ENCODE data around the gene RRAS.

The RRAS gene

DNA sequence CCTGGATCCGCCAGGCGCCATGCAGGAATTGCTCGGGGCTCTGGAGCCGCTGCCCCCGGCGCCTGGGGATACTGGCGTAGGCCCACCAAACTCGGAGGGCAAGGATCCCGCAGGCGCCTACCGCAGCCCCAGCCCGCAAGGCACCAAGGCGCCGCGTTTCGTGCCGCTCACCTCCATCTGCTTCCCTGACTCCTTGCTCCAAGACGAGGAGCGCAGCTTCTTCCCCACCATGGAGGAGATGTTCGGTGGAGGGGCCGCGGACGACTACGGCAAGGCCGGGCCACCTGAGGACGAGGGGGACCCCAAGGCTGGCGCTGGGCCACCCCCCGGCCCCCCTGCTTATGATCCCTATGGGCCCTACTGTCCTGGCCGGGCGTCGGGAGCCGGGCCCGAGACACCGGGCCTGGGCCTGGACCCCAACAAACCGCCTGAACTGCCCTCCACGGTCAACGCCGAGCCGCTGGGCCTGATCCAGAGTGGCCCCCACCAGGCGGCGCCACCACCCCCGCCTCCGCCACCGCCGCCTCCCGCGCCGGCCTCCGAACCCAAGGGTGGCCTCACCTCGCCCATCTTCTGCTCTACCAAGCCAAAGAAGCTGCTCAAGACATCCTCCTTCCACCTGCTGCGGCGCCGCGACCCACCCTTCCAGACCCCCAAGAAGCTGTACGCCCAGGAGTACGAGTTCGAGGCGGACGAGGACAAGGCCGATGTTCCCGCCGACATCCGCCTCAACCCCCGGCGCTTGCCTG lies 42.8 kb downstream of the RRAS start:
- H3K27me3 ChIP-seq, result no peaks in the 10 kb centered on the region
- H3K4me3 ChIP-seq, result no peak overlapping the region
- no peak for DNase-seq
- H3K36me3 ChIP-seq, result peaks cover 45 to 81% (median 77%) of the 10 kb centered on the region in 3 donors
- intact Hi-C loops (cut with DNase I; ENCODE audit: low total_unique reads), result no loop called here
- H3K9me3 ChIP-seq, result no peaks in the 10 kb centered on the region
- H3K27ac ChIP-seq, result no peak overlapping the region
- TF ChIP-seq, protein P1, sequence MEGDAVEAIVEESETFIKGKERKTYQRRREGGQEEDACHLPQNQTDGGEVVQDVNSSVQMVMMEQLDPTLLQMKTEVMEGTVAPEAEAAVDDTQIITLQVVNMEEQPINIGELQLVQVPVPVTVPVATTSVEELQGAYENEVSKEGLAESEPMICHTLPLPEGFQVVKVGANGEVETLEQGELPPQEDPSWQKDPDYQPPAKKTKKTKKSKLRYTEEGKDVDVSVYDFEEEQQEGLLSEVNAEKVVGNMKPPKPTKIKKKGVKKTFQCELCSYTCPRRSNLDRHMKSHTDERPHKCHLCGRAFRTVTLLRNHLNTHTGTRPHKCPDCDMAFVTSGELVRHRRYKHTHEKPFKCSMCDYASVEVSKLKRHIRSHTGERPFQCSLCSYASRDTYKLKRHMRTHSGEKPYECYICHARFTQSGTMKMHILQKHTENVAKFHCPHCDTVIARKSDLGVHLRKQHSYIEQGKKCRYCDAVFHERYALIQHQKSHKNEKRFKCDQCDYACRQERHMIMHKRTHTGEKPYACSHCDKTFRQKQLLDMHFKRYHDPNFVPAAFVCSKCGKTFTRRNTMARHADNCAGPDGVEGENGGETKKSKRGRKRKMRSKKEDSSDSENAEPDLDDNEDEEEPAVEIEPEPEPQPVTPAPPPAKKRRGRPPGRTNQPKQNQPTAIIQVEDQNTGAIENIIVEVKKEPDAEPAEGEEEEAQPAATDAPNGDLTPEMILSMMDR (IDR thresholded peaks at IDR 0.05), result no peak
- H3K4me1 ChIP-seq, result peaks cover 0 to 25% (median 12%) of the 10 kb centered on the region in 4 donors

DNA sequence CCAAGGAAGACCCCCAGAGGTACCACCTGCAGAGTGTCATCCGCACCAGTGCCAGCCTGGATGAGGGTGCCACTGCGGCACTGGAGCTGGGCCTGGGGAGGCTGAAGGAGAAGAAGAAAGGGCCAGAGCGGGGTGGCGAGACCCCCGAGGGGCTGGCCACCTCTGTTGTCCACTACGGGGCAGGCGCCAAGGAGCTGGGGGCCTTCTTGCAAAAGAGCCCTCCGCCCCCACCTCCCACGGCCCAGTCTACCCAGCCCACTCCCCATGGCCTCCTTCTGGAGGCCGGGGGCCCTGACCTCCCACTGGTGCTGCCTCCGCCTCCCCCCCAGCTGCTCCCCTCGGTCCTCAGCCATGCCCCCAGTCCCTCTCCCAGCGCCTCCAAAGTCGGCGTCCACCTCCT lies 43.5 kb downstream of the RRAS start:
- Histone ChIP-seq H3K36me3 (peaks cover 38 to 74% (median 70%) of the 10 kb centered on the region in 3 donors), H3K4me1 (peaks cover 0 to 28% (median 13%) of the 10 kb centered on the region in 4 donors), H3K4me3 (no peak overlapping the region), H3K27ac (no peak overlapping the region), H3K27me3 (no peaks in the 10 kb centered on the region), H3K9me3 (no peaks in the 10 kb centered on the region)
- DNase-seq, result no peak
- TF ChIP-seq, protein P1 (IDR thresholded peaks at IDR 0.05), result no peak
- intact Hi-C loops (cut with DNase I; ENCODE audit: low total_unique reads), result no loop called here

DNA sequence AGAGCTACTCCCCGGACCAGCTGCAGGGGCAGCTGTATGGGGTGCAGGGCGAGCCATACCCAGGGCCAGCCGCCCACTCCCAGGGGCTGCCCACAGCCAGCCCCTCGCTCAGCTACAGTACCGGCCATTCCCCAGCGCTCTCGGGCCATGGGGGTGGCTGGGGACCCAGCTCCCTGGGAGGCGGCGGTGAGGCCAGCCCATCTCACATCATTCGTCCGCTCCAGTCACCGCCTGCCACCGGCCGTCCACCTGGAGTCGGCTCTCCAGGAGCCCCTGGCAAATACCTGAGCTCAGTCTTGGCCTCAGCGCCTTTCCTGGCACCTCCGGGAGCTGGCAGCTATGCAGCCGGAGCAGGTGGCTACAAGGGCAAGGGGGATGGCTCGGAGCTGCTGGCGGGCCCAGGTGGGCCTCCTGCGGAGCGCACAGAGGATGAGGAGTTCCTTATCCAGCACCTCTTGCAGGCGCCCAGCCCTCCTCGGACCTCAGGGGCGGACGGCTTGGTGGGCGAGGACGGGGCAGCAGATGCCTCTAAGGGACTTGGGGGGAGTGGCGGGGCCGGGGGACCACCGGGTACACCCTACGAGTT lies 44.0 kb downstream of the RRAS start:
- Histone ChIP-seq H3K4me1 (peaks cover 0 to 28% (median 13%) of the 10 kb centered on the region in 4 donors), H3K27ac (no peak overlapping the region), H3K27me3 (no peaks in the 10 kb centered on the region), H3K36me3 (peaks cover 34 to 69% (median 66%) of the 10 kb centered on the region in 3 donors), H3K9me3 (no peaks in the 10 kb centered on the region), H3K4me3 (no peak overlapping the region)
- DNase-seq, result no peak
- TF ChIP-seq, protein P1 (IDR thresholded peaks at IDR 0.05), result no peak
- intact Hi-C loops (cut with DNase I; ENCODE audit: low total_unique reads), result no loop called here

DNA sequence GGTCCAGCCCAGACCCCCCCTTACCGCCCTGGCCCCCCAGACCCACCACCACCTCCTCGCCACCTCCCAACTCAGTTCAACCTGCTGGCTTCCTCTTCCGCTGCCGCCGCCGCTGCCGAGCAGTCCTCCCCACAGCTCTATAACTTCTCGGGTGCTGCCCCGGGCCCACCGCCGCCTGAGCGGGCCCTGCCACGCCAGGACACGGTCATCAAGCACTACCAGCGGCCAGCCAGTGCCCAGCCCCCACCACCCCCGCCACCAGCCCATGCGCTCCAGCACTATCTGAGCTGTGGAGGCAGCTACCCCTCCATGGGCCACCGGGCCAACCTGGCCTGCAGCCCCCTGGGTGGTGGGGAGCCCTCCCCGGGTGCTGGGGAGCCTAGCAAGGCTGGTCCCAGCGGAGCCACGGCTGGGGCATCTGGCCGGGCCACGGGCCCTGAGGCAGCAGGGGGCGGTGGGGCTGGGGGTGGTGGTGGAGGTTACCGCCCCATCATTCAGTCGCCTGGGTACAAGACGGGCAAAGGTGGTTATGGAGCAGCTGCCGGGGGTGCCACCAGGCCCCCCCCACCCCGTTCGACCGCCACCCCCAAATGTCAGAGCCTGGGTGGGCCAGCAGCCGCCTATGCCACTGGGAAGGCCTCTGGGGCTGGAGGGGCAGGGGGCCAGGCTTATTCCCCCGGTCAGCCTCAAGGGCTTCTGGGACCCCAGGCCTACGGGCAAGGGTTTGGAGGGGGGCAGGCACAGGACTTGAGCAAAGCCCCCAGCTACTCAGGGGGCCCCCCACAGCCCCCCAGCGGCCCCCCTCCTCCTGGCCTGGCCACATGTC lies 44.7 kb downstream of the RRAS start:
- Histone ChIP-seq H3K36me3 (peaks cover 34 to 62% (median 60%) of the 10 kb centered on the region in 3 donors), H3K9me3 (no peaks in the 10 kb centered on the region), H3K27me3 (no peaks in the 10 kb centered on the region), H3K27ac (no peak overlapping the region), H3K4me3 (no peak overlapping the region), H3K4me1 (peaks cover 0 to 31% (median 13%) of the 10 kb centered on the region in 4 donors)
- TF ChIP-seq, protein P1 (IDR thresholded peaks at IDR 0.05), result no peak
- intact Hi-C loops (cut with DNase I; ENCODE audit: low total_unique reads), result no loop called here
- DNase-seq, result no peak

DNA sequence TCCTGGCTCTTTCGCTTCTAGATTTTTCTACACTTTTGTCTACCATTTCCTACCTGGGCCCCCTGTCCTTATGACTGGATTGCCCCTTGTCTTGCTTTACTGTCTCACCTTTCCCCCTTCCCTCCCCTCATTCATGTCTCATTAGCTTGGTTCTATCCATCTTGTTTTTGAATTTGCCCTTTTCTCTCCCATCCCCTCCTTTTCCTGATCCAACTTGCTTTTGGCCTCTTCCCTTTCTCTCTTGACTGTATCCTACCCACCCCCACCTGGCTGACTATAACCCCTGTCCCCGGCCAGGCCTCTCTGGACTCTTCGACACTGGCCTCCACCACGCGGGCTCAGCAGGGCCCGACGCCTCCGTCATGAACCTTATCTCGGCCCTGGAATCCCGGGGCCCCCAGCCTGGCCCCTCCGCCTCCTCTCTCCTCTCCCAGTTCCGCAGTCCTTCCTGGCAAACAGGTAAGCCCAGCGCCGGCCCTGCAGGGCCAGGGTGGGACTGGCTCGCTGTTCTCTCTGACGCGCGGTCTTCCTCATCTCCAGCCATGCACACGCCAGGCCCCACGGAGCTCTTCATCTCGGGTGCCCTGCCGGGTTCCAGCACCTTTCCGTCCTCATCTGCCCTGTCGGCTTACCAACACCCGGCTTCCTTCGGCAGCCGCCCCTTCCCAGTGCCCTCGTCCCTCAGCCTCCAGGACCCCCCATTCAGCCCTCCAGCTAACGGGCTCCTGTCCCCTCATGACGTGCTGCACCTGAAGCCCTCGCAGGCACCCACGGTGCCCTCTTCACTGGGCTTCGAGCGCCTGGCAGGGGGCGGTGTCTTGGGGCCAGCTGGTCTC lies 45.6 kb downstream of the RRAS start:
- TF ChIP-seq, protein P1 (IDR thresholded peaks at IDR 0.05), result no peak
- Histone ChIP-seq H3K36me3 (peaks cover 27 to 53% (median 52%) of the 10 kb centered on the region in 3 donors), H3K4me3 (no peak overlapping the region), H3K27me3 (no peaks in the 10 kb centered on the region), H3K4me1 (peaks cover 0 to 37% (median 15%) of the 10 kb centered on the region in 4 donors), H3K9me3 (no peaks in the 10 kb centered on the region), H3K27ac (peak overlapping the region; percentile 86 to 92)
- intact Hi-C loops (cut with DNase I; ENCODE audit: low total_unique reads), result no loop called here
- no peak for DNase-seq

Measured in tibial artery (tissue), 4 donors.